Endodermal cell (in vitro differentiated cells): ENCODE results near the gene ENDOU. TPM values are rescaled to one million over a fixed set of nuclear protein-coding genes. Genes with fewer than 3 reads are reported as not detected.
A peak's percentile ranks its signal among the peaks of the same experiment; 100 is the strongest.

Experiments
- DNase-seq: peaks from one replicate; pipeline ENCODE4 v3.0.0-alpha.2; 2017
- H3K27ac ChIP-seq: 2 replicates; pipeline ENCODE4 v1.5.1; 2013; ENCODE audit warnings: mild to moderate bottlenecking, low read depth, low read length, moderate library complexity
- H3K27me3 ChIP-seq: 2 replicates; pipeline ENCODE4 v1.6.1; 2013; ENCODE audit warnings: mild to moderate bottlenecking, low read length, moderate library complexity; ENCODE audit not compliant: insufficient read depth, control insufficient read depth, poor library complexity, severe bottlenecking
- H3K36me3 ChIP-seq: 2 replicates; pipeline ENCODE4 v1.7.0; 2013; ENCODE audit warnings: mild to moderate bottlenecking, low read length, moderate library complexity; ENCODE audit not compliant: control insufficient read depth, insufficient read depth
- H3K4me1 ChIP-seq: one replicate; pipeline ENCODE4 v1.7.0; 2013; ENCODE audit warnings: low read length; ENCODE audit not compliant: control insufficient read depth, insufficient read depth
- H3K4me3 ChIP-seq: 2 replicates; pipeline ENCODE4 v1.5.1; 2013; ENCODE audit warnings: mild to moderate bottlenecking, low read length, moderate library complexity
- H3K9ac ChIP-seq: 2 replicates; pipeline ENCODE4 v1.6.1; 2013; ENCODE audit warnings: mild to moderate bottlenecking, low read length, moderate library complexity; ENCODE audit not compliant: poor library complexity, severe bottlenecking; ENCODE audit errors: extremely low read depth
- H3K9me3 ChIP-seq: 2 replicates; pipeline ENCODE4 v1.6.1; 2013; ENCODE audit warnings: mild to moderate bottlenecking, low read length, moderate library complexity; ENCODE audit not compliant: control insufficient read depth
- H3K27ac Mint-ChIP-seq: 2 replicates; pipeline ENCODE4 v1.8.0; 2020; ENCODE audit warnings: mixed read lengths
- H3K27me3 Mint-ChIP-seq: 2 replicates; pipeline ENCODE4 v1.8.0; 2021; ENCODE audit warnings: mild to moderate bottlenecking, mixed read lengths; ENCODE audit not compliant: insufficient read depth
- H3K36me3 Mint-ChIP-seq: 2 replicates; pipeline ENCODE4 v1.8.0; 2020; ENCODE audit warnings: low read depth, mixed read lengths
- H3K4me1 Mint-ChIP-seq: 2 replicates; pipeline ENCODE4 v1.8.0; 2020; ENCODE audit warnings: mixed read lengths
- H3K4me3 Mint-ChIP-seq: 2 replicates; pipeline ENCODE4 v1.8.0; 2020; ENCODE audit warnings: mild to moderate bottlenecking, moderate library complexity, mixed read lengths
- H3K9me3 Mint-ChIP-seq: 2 replicates; pipeline ENCODE4 v1.8.0; 2020; ENCODE audit warnings: mild to moderate bottlenecking, mixed read lengths
- WGBS, 2 experiments: methylation state at CpG; one replicate each; pipeline versions ENCODE4 v1.1.5 to v1.1.7; 2013; ENCODE audit warnings: missing lambda C conversion rate in 2 of 2, mixed read lengths in 1 of 2; ENCODE audit not compliant: insufficient coverage in 1 of 2, insufficient read length in 1 of 2; 5-methylcytosine and 5-hydroxymethylcytosine counted together
- total RNA-seq, 2 donors: library from RNA; stranded (reverse); fragmentation: NEBNext Ultra II Directional in 1 of 2; extraction: Animal tissue kit (Norgen Biotek cat#: 25700) in 1 of 2; gene quantifications; 2 replicates in 1 of 2; 3 replicates in 1 of 2; pipeline ENCODE4 v1.2.1, GENCODE V29; 2021
- TF ChIP-seq, protein P1 (sequence below): fragments of 200-600 bp; sonication (generic); conservative IDR thresholded peaks from 2 replicates; pipeline ENCODE4 v1.5.0; 2021; ENCODE audit warnings: antibody characterized with exemption, mild to moderate bottlenecking

Gene ENDOU
- total RNA-seq, 2 donors from 2014 or later = not detected

DNA sequence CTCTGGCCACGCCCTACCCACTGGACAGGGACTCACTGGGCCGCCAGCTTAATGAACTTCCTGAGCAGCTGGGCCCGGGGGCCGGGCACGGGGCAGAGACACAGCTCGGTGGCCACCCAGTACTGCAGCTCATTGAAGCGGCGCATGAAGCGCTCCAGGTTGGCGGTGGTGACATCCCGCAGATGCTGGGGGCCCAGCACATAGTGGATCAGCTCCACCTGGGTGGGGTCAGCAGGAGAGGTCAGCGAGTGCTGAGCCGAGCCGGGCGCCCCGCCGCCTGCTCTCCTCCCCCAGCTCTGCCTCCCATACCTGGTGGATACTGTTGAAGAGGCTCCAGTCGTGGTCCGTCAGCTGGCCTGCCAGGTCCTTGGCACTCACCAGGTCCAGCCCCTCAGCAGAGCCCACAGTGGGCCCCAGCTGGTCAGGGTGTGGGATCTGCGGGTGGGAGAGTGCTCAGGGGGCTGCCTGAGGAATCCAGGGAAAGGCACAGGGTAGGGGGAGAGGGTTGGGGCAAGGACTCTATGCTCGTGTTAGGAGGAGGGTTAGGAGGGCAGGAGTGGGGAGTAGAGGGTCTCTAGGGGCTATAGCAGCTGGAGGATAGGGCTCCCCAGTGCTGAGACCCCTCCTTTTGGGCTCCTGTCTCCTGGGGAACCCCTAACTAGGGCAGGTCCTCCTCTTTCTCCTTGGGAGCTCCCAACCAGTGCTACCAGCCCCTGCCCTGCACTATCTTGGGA lies 15.5 kb upstream of the ENDOU start:
- Histone ChIP-seq H3K9ac (no peak overlapping the region), H3K27me3 (no peaks in the 10 kb centered on the region), H3K4me3 (no peak overlapping the region), H3K4me1 (no peaks in the 10 kb centered on the region), H3K27ac (no peak overlapping the region), H3K36me3 (no peaks in the 10 kb centered on the region), H3K9me3 (no peaks in the 10 kb centered on the region)
- Mint-ChIP-seq H3K4me1 (peaks cover 15% of the 10 kb centered on the region), H3K36me3 (no peaks in the 10 kb centered on the region), H3K27ac (no peak overlapping the region), H3K4me3 (no peak overlapping the region), H3K27me3 (peaks cover 2% of the 10 kb centered on the region), H3K9me3 (no peaks in the 10 kb centered on the region)
- no peak for DNase-seq
- WGBS, 2 experiments = 88 to 90% methylated on average over 16 to 21 of the region's 21 CpGs
- TF ChIP-seq, protein P1, sequence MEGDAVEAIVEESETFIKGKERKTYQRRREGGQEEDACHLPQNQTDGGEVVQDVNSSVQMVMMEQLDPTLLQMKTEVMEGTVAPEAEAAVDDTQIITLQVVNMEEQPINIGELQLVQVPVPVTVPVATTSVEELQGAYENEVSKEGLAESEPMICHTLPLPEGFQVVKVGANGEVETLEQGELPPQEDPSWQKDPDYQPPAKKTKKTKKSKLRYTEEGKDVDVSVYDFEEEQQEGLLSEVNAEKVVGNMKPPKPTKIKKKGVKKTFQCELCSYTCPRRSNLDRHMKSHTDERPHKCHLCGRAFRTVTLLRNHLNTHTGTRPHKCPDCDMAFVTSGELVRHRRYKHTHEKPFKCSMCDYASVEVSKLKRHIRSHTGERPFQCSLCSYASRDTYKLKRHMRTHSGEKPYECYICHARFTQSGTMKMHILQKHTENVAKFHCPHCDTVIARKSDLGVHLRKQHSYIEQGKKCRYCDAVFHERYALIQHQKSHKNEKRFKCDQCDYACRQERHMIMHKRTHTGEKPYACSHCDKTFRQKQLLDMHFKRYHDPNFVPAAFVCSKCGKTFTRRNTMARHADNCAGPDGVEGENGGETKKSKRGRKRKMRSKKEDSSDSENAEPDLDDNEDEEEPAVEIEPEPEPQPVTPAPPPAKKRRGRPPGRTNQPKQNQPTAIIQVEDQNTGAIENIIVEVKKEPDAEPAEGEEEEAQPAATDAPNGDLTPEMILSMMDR = no peak

DNA sequence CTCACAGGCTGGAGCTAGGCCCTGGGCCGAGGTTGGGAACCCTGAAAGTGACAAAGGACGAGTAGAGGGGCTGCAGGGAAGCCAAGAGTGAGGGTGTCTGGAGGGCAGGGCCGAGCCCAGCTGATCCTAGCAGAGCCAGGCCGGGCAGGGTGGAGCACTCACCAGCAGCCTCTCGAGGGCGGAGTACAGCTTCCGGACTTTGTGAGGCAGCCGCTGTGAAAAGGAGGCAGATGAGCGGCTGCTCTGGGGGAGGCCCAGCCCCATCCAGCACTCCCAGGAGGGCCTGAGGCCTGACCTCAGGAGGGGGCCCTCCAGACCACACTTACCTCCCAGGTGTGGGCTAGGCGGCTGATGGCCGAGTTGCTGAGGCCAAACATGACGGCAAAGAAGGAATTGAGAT lies 14.7 kb upstream of the ENDOU start:
- Mint-ChIP-seq H3K27ac (peak overlapping the region; percentile 30), H3K4me1 (peaks cover 11% of the 10 kb centered on the region), H3K9me3 (no peaks in the 10 kb centered on the region), H3K27me3 (peaks cover 2% of the 10 kb centered on the region), H3K4me3 (no peak overlapping the region), H3K36me3 (no peaks in the 10 kb centered on the region)
- no peak overlapping the region for H3K4me3 ChIP-seq
- H3K4me1 ChIP-seq = no peaks in the 10 kb centered on the region
- DNase-seq = no peak
- WGBS, 2 experiments = 86 to 87% methylated on average over 3 to 12 of the region's 12 CpGs
- H3K9ac ChIP-seq = no peak overlapping the region
- no peaks in the 10 kb centered on the region for H3K27me3 ChIP-seq
- TF ChIP-seq, protein P1 = no peak
- no peaks in the 10 kb centered on the region for H3K36me3 ChIP-seq
- no peaks in the 10 kb centered on the region for H3K9me3 ChIP-seq
- H3K27ac ChIP-seq = no peak overlapping the region

DNA sequence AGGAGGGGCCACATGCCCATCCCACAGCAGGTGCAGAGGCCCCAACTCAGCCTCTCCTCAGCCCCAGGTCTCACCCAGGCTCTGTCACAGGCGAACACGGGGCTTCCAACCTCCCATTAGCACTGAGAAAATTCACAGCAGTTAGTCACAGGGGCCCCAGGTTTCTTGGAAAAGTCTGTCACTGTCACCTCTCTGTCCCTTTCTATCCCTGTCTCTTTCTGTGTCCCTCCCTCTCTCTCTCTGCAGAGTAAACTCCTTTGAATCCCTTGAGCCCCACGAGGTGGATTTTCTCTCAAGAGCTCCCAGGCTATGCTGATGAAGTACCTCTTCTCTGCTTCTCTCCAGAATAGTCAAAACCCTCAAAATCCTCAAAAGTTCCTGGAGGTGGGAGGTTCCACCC lies 14.0 kb upstream of the ENDOU start:
- DNase-seq = no peak
- H3K4me1 Mint-ChIP-seq = peaks cover 15% of the 10 kb centered on the region
- H3K27me3 Mint-ChIP-seq = peaks cover 2% of the 10 kb centered on the region
- no peak overlapping the region for H3K4me3 ChIP-seq
- no peak overlapping the region for H3K9ac ChIP-seq
- no peak overlapping the region for H3K4me3 Mint-ChIP-seq
- H3K4me1 ChIP-seq = no peaks in the 10 kb centered on the region
- H3K36me3 Mint-ChIP-seq = no peaks in the 10 kb centered on the region
- no peak overlapping the region for H3K27ac ChIP-seq
- WGBS, 2 experiments = 87 to 100% methylated on average over 2 to 3 of the region's 3 CpGs
- no peak overlapping the region for H3K27ac Mint-ChIP-seq
- no peaks in the 10 kb centered on the region for H3K9me3 ChIP-seq
- TF ChIP-seq, protein P1 = no peak
- H3K27me3 ChIP-seq = no peaks in the 10 kb centered on the region
- H3K36me3 ChIP-seq = no peaks in the 10 kb centered on the region
- no peaks in the 10 kb centered on the region for H3K9me3 Mint-ChIP-seq
